Lower lobe of right lung (tissue), 2 donors: ENCODE results near the gene LPP. TPM values are rescaled to one million over a fixed set of nuclear protein-coding genes. Genes with fewer than 3 reads are reported as not detected.
A peak's percentile ranks its signal among the peaks of the same experiment; 100 is the strongest.

ENCODE experiments used
- ATAC-seq, 2 donors: fragments of 200-7000 bp; cut with Tn5 transposase; one replicate each; pipeline ENCODE4 v1.9.1; 2020 to 2022; ENCODE audit warnings: mild to moderate bottlenecking in 2 of 2, moderate library complexity in 2 of 2
- DNase-seq: peaks from one replicate; pipeline ENCODE4 v3.0.0-alpha.2; 2020
- H3K27ac ChIP-seq: fragments of 200-600 bp; one replicate; pipeline ENCODE4 v1.8.0; 2022
- H3K27me3 ChIP-seq: fragments of 200-600 bp; one replicate; pipeline ENCODE4 v1.8.0; 2022; ENCODE audit warnings: low read depth
- H3K36me3 ChIP-seq: fragments of 200-600 bp; one replicate; pipeline ENCODE4 v1.8.0; 2022; ENCODE audit warnings: mild to moderate bottlenecking
- H3K4me1 ChIP-seq: fragments of 200-600 bp; one replicate; pipeline ENCODE4 v1.8.0; 2022
- H3K4me3 ChIP-seq: fragments of 200-600 bp; one replicate; pipeline ENCODE4 v1.8.0; 2022; ENCODE audit warnings: mild to moderate bottlenecking
- H3K9me3 ChIP-seq: fragments of 200-600 bp; one replicate; pipeline ENCODE4 v1.8.0; 2022
- CTCF ChIP-seq: fragments of 200-600 bp; IDR thresholded peaks from one replicate; pipeline ENCODE4 v1.8.0; 2022; ENCODE audit warnings: antibody characterized with exemption, mild to moderate bottlenecking
- intact Hi-C: fragments of 100-400 bp; cut with DNase I; formaldehyde crosslinking; loops from one replicate; pipeline ENCODE4 v1.11.0; 2022
- total RNA-seq: library from RNA; stranded (reverse); fragmentation: NEBNext Ultra II Directional; extraction: Animal tissue kit (Norgen Biotek cat#: 25700); gene quantifications from one replicate; pipeline ENCODE4 v1.2.1, GENCODE V29; 2021
- donor health status: DM: no; HTN: yes; CAD: no; lungs with severe emphysema.

LPP gene
- total RNA-seq, 1 donor from 2014 or later, result 180 TPM

DNA sequence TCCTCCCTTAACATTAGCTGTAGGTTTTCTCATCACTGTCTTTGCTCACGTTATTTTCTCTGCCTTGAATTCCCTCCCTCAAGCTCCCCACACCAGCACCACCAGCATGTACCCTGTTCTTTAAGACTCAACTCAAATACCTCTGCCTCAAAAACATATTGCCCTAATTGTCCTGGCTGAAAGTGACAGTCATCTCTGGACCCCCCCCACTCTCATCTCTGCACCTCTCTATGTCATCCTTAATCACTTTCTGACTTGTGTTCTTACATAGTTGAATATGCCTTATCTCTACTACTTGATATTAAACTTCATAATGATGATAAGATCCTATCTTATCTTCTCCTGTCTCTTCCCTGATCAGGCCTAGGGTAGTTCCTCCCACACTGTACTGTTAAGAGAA is 672.6 kb downstream of the LPP start:
- DNase-seq (no peak), ATAC-seq (no peak)
- no peaks in the 10 kb centered on the region for H3K9me3 ChIP-seq
- peaks cover 12% of the 10 kb centered on the region for H3K4me1 ChIP-seq
- intact Hi-C loops, result no loop called here
- no peaks in the 10 kb centered on the region for H3K36me3 ChIP-seq
- no peak overlapping the region for H3K27ac ChIP-seq
- no peaks in the 10 kb centered on the region for H3K27me3 ChIP-seq
- no peak for TF ChIP-seq CTCF
- H3K4me3 ChIP-seq, result no peak overlapping the region

GRCh38 chr3:188827103-188827502 is 673.1 kb downstream of the LPP start:
- intact Hi-C loops, result no loop called here
- H3K4me3 ChIP-seq, result no peak overlapping the region
- H3K9me3 ChIP-seq, result no peaks in the 10 kb centered on the region
- no peak for TF ChIP-seq CTCF
- H3K27ac ChIP-seq, result no peak overlapping the region
- H3K36me3 ChIP-seq, result no peaks in the 10 kb centered on the region
- no peak for DNase-seq
- ATAC-seq, result no peak
- H3K27me3 ChIP-seq, result no peaks in the 10 kb centered on the region
- peaks cover 12% of the 10 kb centered on the region for H3K4me1 ChIP-seq

DNA sequence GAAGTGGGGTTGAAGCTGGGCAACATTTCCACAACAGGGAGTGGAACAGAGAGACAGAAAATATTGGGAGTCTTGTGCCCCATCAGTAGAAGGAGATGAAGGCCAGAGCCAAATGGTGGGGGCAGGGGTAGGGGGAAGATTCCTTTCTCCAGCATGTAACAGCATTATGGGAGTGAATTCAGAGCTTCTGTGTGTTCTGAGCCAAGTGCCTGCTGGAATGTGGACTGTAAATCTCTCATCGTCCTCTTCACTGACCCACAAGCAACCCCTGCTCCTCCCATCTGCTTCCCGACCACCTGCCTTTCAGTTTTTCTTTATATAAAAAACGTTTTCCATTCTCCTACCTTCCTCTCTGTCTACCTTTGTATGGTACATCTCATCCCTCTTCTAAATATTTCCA is 673.6 kb downstream of the LPP start:
- TF ChIP-seq CTCF, result no peak
- ATAC-seq, result no peak
- Histone ChIP-seq H3K4me3 (no peak overlapping the region), H3K4me1 (peaks cover 7% of the 10 kb centered on the region), H3K36me3 (no peaks in the 10 kb centered on the region), H3K27ac (no peak overlapping the region), H3K27me3 (no peaks in the 10 kb centered on the region), H3K9me3 (no peaks in the 10 kb centered on the region)
- intact Hi-C loops, result no loop called here
- DNase-seq, result no peak

- no peak overlapping the region for H3K27ac ChIP-seq
- TF ChIP-seq CTCF, result no peak
- H3K9me3 ChIP-seq, result no peaks in the 10 kb centered on the region
- H3K4me1 ChIP-seq, result peaks cover 9% of the 10 kb centered on the region
- H3K27me3 ChIP-seq, result no peaks in the 10 kb centered on the region
- no peaks in the 10 kb centered on the region for H3K36me3 ChIP-seq
- intact Hi-C loops, result no loop called here
- DNase-seq (no peak), ATAC-seq (no peak)
- H3K4me3 ChIP-seq, result no peak overlapping the region
Observed at GRCh38 chr3:188829130-188829529, 675.2 kb downstream of the LPP start.

GRCh38 chr3:188829576-188829975 is 675.6 kb downstream of the LPP start:
- TF ChIP-seq CTCF, result no peak
- no peaks in the 10 kb centered on the region for H3K27me3 ChIP-seq
- DNase-seq, result no peak
- no peak for ATAC-seq
- H3K27ac ChIP-seq, result no peak overlapping the region
- intact Hi-C loops, result no loop called here
- no peak overlapping the region for H3K4me3 ChIP-seq
- H3K4me1 ChIP-seq, result peaks cover 9% of the 10 kb centered on the region
- H3K36me3 ChIP-seq, result no peaks in the 10 kb centered on the region
- no peaks in the 10 kb centered on the region for H3K9me3 ChIP-seq

GRCh38 chr3:188830893-188831292 is 676.9 kb downstream of the LPP start:
- TF ChIP-seq CTCF, result peak; percentile 23
- Histone ChIP-seq H3K9me3 (no peaks in the 10 kb centered on the region), H3K36me3 (no peaks in the 10 kb centered on the region), H3K27me3 (no peaks in the 10 kb centered on the region), H3K4me1 (peaks cover 9% of the 10 kb centered on the region), H3K4me3 (no peak overlapping the region), H3K27ac (no peak overlapping the region)
- DNase-seq (no peak), ATAC-seq (peak; percentile 68)
- intact Hi-C loops, result no loop called here
